A172 (cell line): Measurements from ENCODE around the gene ZFYVE19. TPM values are rescaled to one million over a fixed set of nuclear protein-coding genes. Genes with fewer than 3 reads are reported as not detected.

Source experiments
- DNase-seq: peaks from one replicate; pipeline ENCODE4 v3.0.0-alpha.2; 2015; ENCODE audit warnings: low spot score
- total RNA-seq: library from RNA; depleted of rRNA; stranded (reverse); fragments of >200 nt; shearing (Covaris generic); gene quantifications from 2 replicates; pipeline ENCODE4 v1.2.3, GENCODE V29; 2014; rRNA removed

ZFYVE19 gene
- 24.6 and 36.2 TPM in 2 replicates for total RNA-seq

GRCh38 chr15:40807028-40807887, at the start of gene ZFYVE19, which contains the start of gene DNAJC17:
TSS of gene ZFYVE19 (plus strand) at chr15:40807089. CDS start at chr15:40807590, 501 bp downstream.
TSS of gene DNAJC17 (minus strand) at chr15:40807473. CDS start at chr15:40807446, 27 bp downstream.
- peak; percentile 94 for DNase-seq

- DNase-seq: no peak
Measured at GRCh38 chr15:40759961-40760360, 46.9 kb upstream of the ZFYVE19 start.

- no peak for DNase-seq
Measured at GRCh38 chr15:40762919-40763800, 43.7 kb upstream of the ZFYVE19 start.

- DNase-seq: no peak
Measured at GRCh38 chr15:40763801-40764628, 42.9 kb upstream of the ZFYVE19 start, which contains the start of gene GCHFR. TSS of gene GCHFR (plus strand) at chr15:40764068. CDS start at chr15:40764181, 113 bp downstream.

- no peak for DNase-seq
Measured at GRCh38 chr15:40764629-40765103, 42.2 kb upstream of the ZFYVE19 start.

- DNase-seq: no peak
Measured at GRCh38 chr15:40766194-40766815, 40.6 kb upstream of the ZFYVE19 start.

GRCh38 chr15:40766906-40767837, 39.7 kb upstream of the ZFYVE19 start:
- peak; percentile 81 for DNase-seq

- DNase-seq: no peak
Measured at GRCh38 chr15:40767838-40768500, 38.9 kb upstream of the ZFYVE19 start.

- DNase-seq: no peak
Measured at GRCh38 chr15:40768521-40769273, 38.2 kb upstream of the ZFYVE19 start.

- peak; percentile 88 for DNase-seq
Measured at GRCh38 chr15:40769274-40770146, 37.4 kb upstream of the ZFYVE19 start, which contains the start of gene C15orf62. TSS of gene C15orf62 (plus strand) at chr15:40769980. CDS start at chr15:40770496, 516 bp downstream.

GRCh38 chr15:40770147-40770721, 36.7 kb upstream of the ZFYVE19 start:
- no peak for DNase-seq

GRCh38 chr15:40771242-40771641, 35.6 kb upstream of the ZFYVE19 start:
- no peak for DNase-seq

- DNase-seq: no peak
Measured at GRCh38 chr15:40772014-40772413, 34.9 kb upstream of the ZFYVE19 start.

- no peak for DNase-seq
Measured at GRCh38 chr15:40773496-40773895, 33.4 kb upstream of the ZFYVE19 start.

GRCh38 chr15:40773902-40774301, 33.0 kb upstream of the ZFYVE19 start:
- DNase-seq: no peak

GRCh38 chr15:40775007-40775406, 31.9 kb upstream of the ZFYVE19 start:
- DNase-seq: no peak
